HFF-Myc (cell line): ENCODE data around the gene NALCN.

Experiments used
- DNase-seq: peaks from one replicate; pipeline ENCODE4 v3.0.0-alpha.2; 2011; ENCODE audit warnings: low read depth; ENCODE audit errors: extremely low read depth
- H3K4me3 ChIP-seq: replicated peaks from 2 replicates; pipeline ENCODE4 v1.5.1; 2011; ENCODE audit warnings: low read depth, mild to moderate bottlenecking, control low read depth, low read length
- TF ChIP-seq, protein P1 (sequence below): IDR thresholded peaks from 2 replicates; pipeline ENCODE4 v1.5.1; 2012; ENCODE audit warnings: mild to moderate bottlenecking, low read depth, low read length, control low read depth; ENCODE audit errors: missing control alignments

Gene NALCN

DNA sequence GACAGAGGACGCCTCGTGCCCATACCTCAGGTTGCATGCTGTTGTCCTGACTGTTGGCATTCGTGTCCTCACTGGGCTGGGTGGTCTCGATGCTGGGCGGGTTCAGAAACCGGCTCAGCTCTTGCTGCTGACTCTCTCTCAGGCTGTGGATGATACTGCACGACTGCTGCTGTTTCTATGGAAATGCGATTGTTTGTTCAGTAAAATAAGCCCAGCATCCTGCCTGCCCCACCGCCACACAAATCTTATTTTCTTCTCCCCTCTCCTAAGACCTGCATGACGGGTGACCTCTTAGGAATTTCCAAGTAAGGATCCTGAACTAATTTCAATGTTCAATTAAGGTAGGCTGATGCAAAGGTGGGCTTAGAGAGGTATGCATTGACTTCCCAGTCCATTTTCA lies 356.5 kb downstream of the NALCN start:
- TF ChIP-seq, protein P1, sequence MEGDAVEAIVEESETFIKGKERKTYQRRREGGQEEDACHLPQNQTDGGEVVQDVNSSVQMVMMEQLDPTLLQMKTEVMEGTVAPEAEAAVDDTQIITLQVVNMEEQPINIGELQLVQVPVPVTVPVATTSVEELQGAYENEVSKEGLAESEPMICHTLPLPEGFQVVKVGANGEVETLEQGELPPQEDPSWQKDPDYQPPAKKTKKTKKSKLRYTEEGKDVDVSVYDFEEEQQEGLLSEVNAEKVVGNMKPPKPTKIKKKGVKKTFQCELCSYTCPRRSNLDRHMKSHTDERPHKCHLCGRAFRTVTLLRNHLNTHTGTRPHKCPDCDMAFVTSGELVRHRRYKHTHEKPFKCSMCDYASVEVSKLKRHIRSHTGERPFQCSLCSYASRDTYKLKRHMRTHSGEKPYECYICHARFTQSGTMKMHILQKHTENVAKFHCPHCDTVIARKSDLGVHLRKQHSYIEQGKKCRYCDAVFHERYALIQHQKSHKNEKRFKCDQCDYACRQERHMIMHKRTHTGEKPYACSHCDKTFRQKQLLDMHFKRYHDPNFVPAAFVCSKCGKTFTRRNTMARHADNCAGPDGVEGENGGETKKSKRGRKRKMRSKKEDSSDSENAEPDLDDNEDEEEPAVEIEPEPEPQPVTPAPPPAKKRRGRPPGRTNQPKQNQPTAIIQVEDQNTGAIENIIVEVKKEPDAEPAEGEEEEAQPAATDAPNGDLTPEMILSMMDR, result no peak
- no peak for DNase-seq

DNA sequence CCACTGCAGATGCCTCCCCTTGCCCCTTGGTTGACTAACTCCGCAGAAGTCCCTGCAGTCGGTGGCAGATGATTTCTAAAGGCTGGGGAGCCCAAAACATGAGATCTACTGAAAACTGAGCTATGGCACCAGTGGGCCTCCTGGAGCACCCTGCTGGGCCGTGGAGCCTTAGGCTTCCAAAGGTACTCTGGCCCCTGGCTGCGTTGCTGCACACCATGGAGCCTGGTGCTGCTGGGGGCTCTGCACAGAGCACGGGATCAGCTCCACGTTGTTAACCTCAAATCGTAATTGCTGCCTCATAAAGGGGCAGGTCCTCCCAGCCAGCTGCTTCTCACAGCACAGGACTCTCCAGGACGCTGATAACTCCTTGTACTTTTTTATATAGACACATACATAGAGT lies 357.5 kb downstream of the NALCN start:
- no peak overlapping the region for H3K4me3 ChIP-seq
- no peak for DNase-seq
- TF ChIP-seq, protein P1, result no peak

More for the DNA sequence above, 356.5 kb downstream of the NALCN start:
- H3K4me3 ChIP-seq, result no peak overlapping the region

GRCh38 chr13:101053301-101054093 lies 362.8 kb downstream of the NALCN start:
- no peak for DNase-seq
- no peak overlapping the region for H3K4me3 ChIP-seq
- TF ChIP-seq, protein P1, result no peak

GRCh38 chr13:101049166-101049850 lies 367.0 kb downstream of the NALCN start:
- no peak for DNase-seq
- no peak overlapping the region for H3K4me3 ChIP-seq
- TF ChIP-seq, protein P1, result no peak

DNA sequence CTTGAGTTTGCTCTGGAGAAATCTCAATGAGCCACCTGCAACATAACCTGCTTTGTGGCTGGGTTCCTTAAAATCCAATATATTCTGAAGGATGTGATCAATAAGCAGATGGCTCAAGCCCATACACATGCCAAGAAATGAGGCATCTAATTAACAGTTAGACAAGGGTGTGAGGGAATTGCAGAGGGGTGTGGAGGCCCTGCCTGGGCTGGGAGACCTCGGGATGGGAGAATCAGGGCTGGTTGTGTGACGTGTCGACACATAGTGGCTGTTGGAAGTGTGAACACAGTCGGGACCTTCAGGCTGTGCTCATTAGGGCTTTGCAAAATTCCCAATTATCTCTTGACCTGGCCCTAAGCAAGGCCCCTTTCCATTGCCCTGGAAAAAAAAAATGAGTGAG lies 379.8 kb downstream of the NALCN start:
- no peak for DNase-seq
- no peak overlapping the region for H3K4me3 ChIP-seq
- TF ChIP-seq, protein P1, result no peak

DNA sequence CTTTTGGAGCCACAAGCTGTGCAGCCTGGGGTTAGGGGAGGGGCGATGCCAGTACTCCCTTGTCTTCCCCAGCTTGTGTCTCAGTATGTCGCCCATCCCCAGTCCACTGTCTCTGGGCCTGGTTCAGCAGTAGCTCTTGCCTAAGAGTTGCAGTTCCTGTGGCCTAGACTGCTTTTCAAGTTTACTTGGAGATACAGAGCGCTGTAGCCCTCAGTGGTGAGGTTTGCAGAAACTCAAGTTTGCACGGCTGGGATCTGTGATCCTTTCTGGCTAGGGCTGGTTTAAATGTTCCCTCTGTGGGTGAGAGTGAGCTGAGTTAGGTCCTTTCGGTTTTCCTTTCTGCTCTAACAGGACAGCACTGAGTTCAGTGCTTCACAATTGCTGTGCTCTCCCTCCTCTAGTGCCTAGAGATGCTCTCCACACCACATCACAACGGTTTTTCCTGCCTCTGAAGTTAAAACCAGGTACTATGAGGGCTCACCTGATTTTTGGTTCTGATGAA lies 381.1 kb downstream of the NALCN start:
- TF ChIP-seq, protein P1, result no peak

More for the DNA sequence above, 381.1 kb downstream of the NALCN start:
- no peak for DNase-seq
- H3K4me3 ChIP-seq, result no peak overlapping the region
